ENCODE results near the gene PDZD2.
A peak's percentile ranks its signal among the peaks of the same experiment; 100 is the strongest.

The PDZD2 gene

GRCh38 chr5:31894141-31894540, 255.2 kb downstream of the PDZD2 start:
- H3K4me3 ChIP-seq (ENCODE audit: low read depth, low read length): no peak overlapping the region

GRCh38 chr5:31895199-31895820, 256.4 kb downstream of the PDZD2 start:
- no peak overlapping the region for H3K4me3 ChIP-seq (ENCODE audit: low read depth, low read length)
- DNase-seq (ENCODE audit: low read depth): no peak

More at GRCh38 chr5:31894141-31894540, 255.2 kb downstream of the PDZD2 start:
- DNase-seq (ENCODE audit: low read depth): no peak

DNA sequence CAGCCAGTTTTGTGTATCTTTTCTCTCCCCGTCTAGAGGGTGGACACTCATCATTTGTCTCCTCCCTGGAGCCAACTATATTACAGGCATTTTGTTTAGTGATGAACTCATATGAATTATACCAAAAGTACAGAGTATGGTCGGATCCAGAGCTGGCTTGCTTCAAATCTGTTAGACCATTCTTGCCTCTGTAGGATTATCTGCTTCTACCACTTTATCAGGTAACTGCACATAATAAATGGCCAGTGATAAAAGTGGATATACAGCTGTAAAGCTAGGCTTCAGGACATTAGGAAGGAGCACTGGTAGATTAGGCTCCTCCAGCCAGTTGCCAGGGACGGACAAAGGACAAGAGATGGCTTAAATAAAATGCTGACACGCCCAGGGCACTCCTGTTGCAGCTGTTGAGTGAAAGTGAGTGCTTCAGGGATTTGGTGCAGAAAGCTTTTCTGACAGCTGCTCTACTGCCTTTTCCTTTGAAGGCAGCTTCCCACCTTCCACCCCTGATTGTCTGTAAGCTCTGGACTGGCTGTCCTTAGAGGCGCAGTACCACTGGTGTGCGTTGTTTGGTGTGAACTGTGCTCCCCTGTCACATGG, 259.2 kb downstream of the PDZD2 start:
- DNase-seq (ENCODE audit: low read depth): no peak
- no peak overlapping the region for H3K4me3 ChIP-seq (ENCODE audit: low read depth, low read length)

DNA sequence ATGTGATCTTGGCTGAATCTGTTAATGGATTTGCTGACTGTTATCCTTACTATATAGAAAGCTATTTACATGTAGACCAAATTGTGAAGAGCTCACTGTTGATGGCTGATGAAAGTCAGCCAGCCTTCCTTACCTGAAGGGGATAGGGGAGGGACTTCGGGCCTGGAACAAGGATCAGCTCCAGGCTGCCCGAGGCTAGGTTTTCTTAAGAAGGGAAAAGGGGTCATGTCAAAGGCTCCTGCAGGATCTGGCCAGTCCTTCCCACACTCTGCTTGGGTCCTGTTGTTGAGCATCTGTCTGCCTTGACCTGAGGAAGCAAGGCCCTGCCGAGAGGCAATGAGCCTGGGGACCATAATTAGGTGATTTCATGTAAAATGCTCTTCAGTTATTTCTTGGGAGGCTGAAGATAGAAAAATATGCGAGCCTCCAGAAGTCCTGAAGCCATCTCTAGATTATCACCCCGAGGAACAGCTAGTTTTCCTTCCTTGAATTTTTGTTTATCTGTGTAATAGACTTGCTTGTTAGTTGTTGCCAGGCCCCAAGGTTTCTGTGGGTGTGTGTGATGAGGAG, 261.4 kb downstream of the PDZD2 start:
- no peak for DNase-seq (ENCODE audit: low read depth)
- no peak overlapping the region for H3K4me3 ChIP-seq (ENCODE audit: low read depth, low read length)

DNA sequence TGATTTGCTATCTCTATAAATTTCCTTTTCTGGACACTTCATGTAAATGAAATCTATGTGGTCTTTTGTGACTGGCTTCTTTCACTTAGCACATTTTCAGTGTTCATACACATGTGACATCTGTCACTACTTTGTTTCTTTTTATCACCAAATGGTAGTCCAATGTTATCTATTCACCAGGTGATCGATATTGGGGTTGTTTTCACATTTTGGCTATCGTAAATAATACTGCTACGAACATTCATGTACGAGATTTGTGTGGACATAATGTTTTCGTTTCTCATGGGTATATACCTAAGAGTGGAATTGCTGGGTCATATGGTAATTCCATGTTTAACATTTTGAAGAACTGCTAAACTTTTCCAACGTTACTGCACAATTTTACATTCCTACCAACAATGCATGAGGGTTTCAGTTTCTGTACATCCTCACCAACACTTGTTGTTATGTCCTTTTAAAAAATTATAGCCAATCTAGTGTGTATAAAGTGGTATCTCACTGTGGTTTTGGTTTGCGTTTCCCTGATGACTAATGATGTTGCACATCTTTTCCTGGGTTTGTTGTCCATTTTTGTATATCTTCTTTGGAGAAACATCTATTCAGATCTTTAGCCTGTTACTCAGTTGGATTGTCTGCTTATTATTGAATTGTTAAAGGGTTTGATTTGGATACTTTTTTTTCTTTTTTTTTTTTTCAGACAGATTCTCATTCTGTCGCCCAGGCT, 263.0 kb downstream of the PDZD2 start:
- no peak overlapping the region for H3K4me3 ChIP-seq (ENCODE audit: low read depth, low read length)
- DNase-seq (ENCODE audit: low read depth): no peak

GRCh38 chr5:31908396-31908795, 269.5 kb downstream of the PDZD2 start:
- no peak overlapping the region for H3K4me3 ChIP-seq (ENCODE audit: low read depth, low read length)
- DNase-seq (ENCODE audit: low read depth): no peak

- DNase-seq (ENCODE audit: low read depth): no peak
- H3K4me3 ChIP-seq (ENCODE audit: low read depth, low read length): no peak overlapping the region
These were observed 270.1 kb downstream of the PDZD2 start for GRCh38 chr5:31909073-31909472.

- no peak for DNase-seq (ENCODE audit: low read depth)
- H3K4me3 ChIP-seq (ENCODE audit: low read depth, low read length): no peak overlapping the region
These were observed 272.6 kb downstream of the PDZD2 start for GRCh38 chr5:31911291-31912265.

GRCh38 chr5:31913808-31914207, 274.9 kb downstream of the PDZD2 start:
- no peak overlapping the region for H3K4me3 ChIP-seq (ENCODE audit: low read depth, low read length)
- DNase-seq (ENCODE audit: low read depth): no peak

DNA sequence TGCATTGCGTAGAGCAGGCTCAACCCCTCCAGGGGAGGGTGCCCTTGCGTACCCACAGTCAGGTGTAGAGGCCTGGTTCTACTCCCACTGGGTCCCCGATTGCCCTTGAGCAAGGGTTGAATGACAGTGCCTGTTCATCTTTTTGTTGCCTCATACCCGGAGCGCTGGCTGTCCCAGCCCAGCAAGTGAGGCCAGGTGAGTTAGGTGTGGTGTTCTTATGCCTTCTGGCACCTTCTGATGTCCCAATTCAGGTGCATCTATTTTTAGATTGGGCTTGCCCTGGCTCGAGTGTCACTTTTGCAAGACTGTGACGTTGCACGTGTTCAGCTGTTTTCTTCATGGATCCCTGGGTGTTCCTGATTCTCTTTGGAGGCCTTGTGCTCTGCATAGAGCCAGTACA, 277.4 kb downstream of the PDZD2 start:
- no peak overlapping the region for H3K4me3 ChIP-seq (ENCODE audit: low read depth, low read length)

DNA sequence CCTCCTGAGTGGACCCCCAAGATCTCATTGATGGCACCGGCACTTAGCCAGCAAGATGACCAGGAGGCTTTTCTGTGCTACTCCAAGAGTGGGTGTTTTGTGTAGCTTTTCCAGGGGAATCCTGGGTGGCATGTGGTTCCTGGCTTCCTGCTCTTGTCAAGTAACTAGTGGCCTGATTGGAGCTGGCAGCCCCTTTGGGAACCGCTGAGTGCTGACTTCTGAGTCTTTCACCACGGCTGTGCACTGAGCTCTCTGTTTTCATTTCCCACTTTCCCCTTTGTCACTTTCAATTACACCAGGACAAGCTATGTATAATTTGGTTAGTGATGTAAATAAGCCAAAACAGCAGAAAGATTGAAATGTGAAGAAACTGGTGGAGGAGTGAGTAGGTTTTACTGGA, 279.8 kb downstream of the PDZD2 start:
- H3K4me3 ChIP-seq (ENCODE audit: low read depth, low read length): no peak overlapping the region
- no peak for DNase-seq (ENCODE audit: low read depth)

More for the DNA sequence above, 277.4 kb downstream of the PDZD2 start:
- DNase-seq (ENCODE audit: low read depth): no peak

DNA sequence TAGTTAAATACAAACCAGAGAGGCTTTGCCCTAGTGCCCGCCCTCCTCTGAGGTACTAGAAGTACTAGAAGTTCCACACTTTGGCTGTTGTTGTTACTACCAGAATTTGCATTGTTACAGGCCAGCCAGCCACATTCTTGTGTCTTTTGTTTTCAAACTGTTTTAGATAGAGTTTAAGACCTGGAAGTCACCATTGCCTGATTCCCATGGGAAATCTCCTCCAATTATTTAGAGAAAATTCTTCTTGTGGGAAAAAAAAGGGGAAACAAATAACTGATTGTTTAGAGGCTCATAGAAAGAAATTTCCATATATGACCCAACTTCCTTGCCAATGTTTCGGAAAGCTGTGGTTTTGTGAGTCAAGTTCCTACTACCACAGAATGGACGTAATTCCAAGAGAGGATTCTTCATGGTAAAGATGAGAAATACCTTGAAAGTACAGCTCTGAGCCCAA, 282.9 kb downstream of the PDZD2 start:
- H3K4me3 ChIP-seq (ENCODE audit: low read depth, low read length): no peak overlapping the region
- peak; percentile 66 for DNase-seq (ENCODE audit: low read depth)

- H3K4me3 ChIP-seq (ENCODE audit: low read depth, low read length): no peak overlapping the region
- DNase-seq (ENCODE audit: low read depth): no peak
These were observed 285.1 kb downstream of the PDZD2 start for GRCh38 chr5:31924005-31924404.

- no peak for DNase-seq (ENCODE audit: low read depth)
- H3K4me3 ChIP-seq (ENCODE audit: low read depth, low read length): no peak overlapping the region
These were observed 292.9 kb downstream of the PDZD2 start for GRCh38 chr5:31931874-31932273.

- H3K4me3 ChIP-seq (ENCODE audit: low read depth, low read length): no peak overlapping the region
These were observed 295.2 kb downstream of the PDZD2 start for GRCh38 chr5:31934156-31934555.

DNA sequence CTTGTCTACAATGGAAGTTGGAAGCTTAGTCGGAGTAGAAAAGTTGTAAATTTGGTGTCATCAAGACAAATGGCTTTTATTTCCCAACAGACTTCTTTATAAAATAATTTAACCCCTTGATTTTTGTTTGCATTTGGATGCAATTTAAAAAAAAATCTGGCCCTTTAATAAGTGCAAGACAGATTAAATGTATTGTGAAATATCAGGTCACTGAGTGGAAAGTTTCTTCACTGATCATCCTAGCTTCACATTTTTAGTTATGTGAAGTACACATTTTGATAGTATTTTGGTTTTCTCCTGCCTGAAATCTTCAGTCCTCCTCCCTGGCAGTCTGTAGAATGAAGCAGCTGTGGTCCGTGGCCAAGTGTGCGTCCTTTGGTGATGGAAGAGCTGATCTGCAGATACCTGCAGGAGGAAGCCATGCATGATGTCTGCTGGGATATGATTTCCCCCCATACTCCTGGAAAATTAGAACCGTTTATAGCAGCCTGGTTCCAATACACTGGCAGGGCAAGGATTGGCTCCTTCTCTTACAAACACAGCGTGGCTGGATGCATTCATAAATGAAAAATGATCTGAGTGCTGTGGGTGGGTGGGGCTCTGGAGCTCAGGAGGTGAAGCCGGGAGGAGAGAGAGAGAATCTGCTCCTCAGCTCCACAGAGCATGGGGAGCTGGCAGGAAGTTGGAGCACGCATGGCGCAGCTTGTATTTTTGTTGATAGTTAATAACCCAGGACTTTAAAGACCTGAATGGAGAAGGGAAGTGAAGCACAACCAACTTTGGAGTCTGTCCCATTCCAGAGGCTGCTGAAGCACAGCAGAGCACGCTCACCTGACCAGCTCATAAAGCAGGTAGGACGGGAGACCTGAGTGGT, 296.8 kb downstream of the PDZD2 start:
- DNase-seq (ENCODE audit: low read depth): no peak
- H3K4me3 ChIP-seq (ENCODE audit: low read depth, low read length): no peak overlapping the region

More at GRCh38 chr5:31934156-31934555, 295.2 kb downstream of the PDZD2 start:
- no peak for DNase-seq (ENCODE audit: low read depth)

- DNase-seq (ENCODE audit: low read depth): no peak
- no peak overlapping the region for H3K4me3 ChIP-seq (ENCODE audit: low read depth, low read length)
These were observed 297.8 kb downstream of the PDZD2 start for GRCh38 chr5:31936683-31937082.

DNA sequence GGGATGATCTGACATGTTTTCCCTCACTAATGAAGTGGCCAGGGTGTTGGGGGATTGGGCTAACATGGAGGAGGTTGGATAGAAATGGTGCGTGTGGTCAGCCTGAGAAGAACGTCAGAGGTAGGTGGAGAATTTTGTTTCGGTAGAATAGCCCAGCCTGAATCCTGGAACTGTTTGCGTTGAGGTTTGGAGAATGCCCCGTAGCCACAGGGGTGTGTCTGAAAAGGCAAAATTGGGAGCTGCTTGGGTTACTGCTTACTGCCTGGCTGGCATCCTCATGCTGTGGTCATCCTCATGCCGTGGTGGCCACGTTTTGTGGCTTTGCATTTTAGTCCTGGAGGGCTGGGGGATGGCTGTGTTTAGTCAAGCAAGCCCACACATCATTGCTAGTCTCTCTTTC, 298.3 kb downstream of the PDZD2 start:
- no peak for DNase-seq (ENCODE audit: low read depth)
- no peak overlapping the region for H3K4me3 ChIP-seq (ENCODE audit: low read depth, low read length)

Measured in skeletal muscle cell (primary cell).